ENCODE data around the gene FSIP1. TPM values are rescaled to one million over a fixed set of nuclear protein-coding genes. Genes with fewer than 3 reads are reported as not detected.

Gene FSIP1
- total RNA-seq, 1 donor from 2014 or later: 0.41 TPM

DNA sequence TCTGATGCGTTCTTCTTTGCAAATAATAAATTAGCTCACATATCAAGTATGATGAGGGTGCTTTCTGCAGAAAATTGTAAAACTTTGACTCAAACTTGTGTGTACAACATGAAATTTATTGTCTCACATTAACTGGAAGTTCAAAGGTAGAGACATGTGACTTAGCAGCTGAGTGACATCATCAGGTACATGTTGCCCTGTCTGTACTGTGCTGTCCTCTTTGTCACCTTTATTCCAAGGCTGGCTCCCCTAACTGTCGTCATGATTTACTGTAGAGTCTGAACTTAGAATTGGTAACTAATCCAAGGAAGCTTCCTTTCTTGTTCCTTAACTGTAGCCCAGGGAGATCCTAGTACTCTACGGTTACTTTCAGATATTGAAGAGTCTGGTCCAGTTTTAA lies 12.3 kb upstream of the FSIP1 start:
- no peak overlapping the region for H3K27ac Mint-ChIP-seq (ENCODE audit: unreplicated experiment)

DNA sequence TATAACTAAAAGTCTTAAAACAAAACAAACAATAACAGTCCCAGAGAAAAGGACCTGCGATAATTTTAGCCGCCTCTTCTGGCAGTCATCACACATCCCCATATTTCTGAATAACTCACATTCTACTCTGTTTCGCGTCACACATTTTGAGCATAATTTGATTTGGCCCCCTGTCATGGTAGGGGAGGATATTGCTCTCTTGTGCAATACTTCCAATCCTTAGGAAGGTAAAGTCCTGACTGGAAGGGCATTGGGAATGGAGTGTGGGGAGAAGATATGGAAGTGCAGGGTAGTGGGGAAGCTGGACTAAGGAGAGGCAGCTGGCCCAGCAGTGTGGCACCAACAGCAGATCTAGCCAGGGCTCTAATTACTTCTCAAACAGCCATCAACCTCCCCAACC lies 11.3 kb upstream of the FSIP1 start:
- TF ChIP-seq, protein P1, sequence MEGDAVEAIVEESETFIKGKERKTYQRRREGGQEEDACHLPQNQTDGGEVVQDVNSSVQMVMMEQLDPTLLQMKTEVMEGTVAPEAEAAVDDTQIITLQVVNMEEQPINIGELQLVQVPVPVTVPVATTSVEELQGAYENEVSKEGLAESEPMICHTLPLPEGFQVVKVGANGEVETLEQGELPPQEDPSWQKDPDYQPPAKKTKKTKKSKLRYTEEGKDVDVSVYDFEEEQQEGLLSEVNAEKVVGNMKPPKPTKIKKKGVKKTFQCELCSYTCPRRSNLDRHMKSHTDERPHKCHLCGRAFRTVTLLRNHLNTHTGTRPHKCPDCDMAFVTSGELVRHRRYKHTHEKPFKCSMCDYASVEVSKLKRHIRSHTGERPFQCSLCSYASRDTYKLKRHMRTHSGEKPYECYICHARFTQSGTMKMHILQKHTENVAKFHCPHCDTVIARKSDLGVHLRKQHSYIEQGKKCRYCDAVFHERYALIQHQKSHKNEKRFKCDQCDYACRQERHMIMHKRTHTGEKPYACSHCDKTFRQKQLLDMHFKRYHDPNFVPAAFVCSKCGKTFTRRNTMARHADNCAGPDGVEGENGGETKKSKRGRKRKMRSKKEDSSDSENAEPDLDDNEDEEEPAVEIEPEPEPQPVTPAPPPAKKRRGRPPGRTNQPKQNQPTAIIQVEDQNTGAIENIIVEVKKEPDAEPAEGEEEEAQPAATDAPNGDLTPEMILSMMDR (IDR thresholded peaks at IDR 0.05; ENCODE audit: unreplicated experiment): no peak
- Mint-ChIP-seq H3K27ac (ENCODE audit: unreplicated experiment) (no peak overlapping the region), H3K36me3 (ENCODE audit: low read depth, unreplicated experiment) (no peaks in the 10 kb centered on the region), H3K4me1 (ENCODE audit: unreplicated experiment) (peaks cover 5% of the 10 kb centered on the region), H3K9me3 (ENCODE audit: unreplicated experiment) (no peaks in the 10 kb centered on the region), H3K27me3 (ENCODE audit: unreplicated experiment) (no peaks in the 10 kb centered on the region), H3K4me3 (ENCODE audit: unreplicated experiment) (no peak overlapping the region)
- no peak for DNase-seq (ENCODE audit: low spot score)

More for the DNA sequence above, 12.3 kb upstream of the FSIP1 start:
- H3K9me3 Mint-ChIP-seq (ENCODE audit: unreplicated experiment): no peaks in the 10 kb centered on the region
- TF ChIP-seq, protein P1 (IDR thresholded peaks at IDR 0.05; ENCODE audit: unreplicated experiment): no peak
- no peaks in the 10 kb centered on the region for H3K27me3 Mint-ChIP-seq (ENCODE audit: unreplicated experiment)
- DNase-seq (ENCODE audit: low spot score): no peak
- no peaks in the 10 kb centered on the region for H3K36me3 Mint-ChIP-seq (ENCODE audit: low read depth, unreplicated experiment)
- peaks cover 5% of the 10 kb centered on the region for H3K4me1 Mint-ChIP-seq (ENCODE audit: unreplicated experiment)
- H3K4me3 Mint-ChIP-seq (ENCODE audit: unreplicated experiment): no peak overlapping the region

DNA sequence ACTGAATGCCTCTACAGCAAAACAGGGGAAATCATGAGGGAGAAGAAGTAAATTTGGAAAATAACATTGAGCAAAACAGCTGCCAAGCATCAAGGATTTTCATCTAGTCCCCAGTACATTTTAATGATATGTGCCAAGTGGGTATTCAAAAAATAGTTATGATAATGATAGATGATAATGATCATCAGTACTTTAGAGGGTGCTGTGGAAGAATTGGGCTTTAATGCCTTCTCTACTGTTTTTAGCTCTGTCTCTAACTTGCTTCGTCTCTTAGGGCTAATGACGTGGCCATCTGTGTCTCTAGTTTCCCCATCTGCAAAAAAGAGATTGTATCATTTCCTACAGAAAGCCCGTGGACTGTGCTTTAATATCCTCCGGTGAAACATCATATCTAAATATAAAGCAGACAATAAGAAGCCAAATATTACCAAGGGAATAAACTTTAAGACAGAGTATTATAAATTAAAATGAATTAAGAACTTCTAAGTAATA lies 10.2 kb upstream of the FSIP1 start:
- no peak overlapping the region for H3K4me3 Mint-ChIP-seq (ENCODE audit: unreplicated experiment)
- H3K4me1 Mint-ChIP-seq (ENCODE audit: unreplicated experiment): peaks cover 3% of the 10 kb centered on the region
- H3K9me3 Mint-ChIP-seq (ENCODE audit: unreplicated experiment): no peaks in the 10 kb centered on the region
- H3K27me3 Mint-ChIP-seq (ENCODE audit: unreplicated experiment): no peaks in the 10 kb centered on the region
- H3K36me3 Mint-ChIP-seq (ENCODE audit: low read depth, unreplicated experiment): no peaks in the 10 kb centered on the region
- TF ChIP-seq, protein P1 (IDR thresholded peaks at IDR 0.05; ENCODE audit: unreplicated experiment): no peak
- no peak for DNase-seq (ENCODE audit: low spot score)
- no peak overlapping the region for H3K27ac Mint-ChIP-seq (ENCODE audit: unreplicated experiment)

DNA sequence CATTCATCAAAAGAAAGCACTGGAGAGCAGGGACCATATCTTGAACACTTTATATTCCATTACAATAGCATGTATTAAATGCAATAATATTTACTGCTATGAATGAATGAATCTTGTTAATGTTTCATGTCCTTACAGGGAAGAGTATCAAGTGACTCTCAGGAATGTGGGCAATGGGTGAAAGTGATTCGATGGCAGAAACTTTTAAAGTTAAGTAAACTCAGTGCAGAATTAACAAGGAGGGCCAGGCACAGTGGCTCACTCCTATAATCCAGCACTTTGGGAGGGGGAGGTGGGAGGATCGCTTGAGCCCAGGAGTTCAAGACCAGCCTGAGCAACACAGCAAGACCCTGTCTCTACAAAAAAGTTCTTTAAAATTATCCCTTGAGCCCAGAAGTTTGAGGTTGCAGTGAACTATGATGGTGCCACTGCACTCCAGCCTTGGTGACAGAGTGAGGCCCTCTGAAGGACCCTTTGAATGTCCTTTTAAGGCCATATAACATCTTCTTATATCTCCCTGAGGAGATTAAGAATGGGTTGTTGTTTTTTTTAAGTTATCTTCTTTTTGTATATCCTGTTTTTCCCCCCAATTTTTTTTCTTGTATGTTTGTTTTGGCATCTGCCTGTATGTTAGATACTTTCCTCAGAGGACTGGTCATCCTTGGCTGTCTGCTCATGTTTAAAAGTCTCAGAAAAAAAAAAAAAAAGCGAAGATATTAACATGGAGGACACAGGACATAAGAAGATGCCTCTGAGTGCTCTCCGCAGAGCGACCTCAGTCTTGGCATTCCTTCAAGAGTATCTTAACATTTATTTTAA lies 9.6 kb upstream of the FSIP1 start:
- no peak for DNase-seq (ENCODE audit: low spot score)
- Mint-ChIP-seq H3K4me3 (ENCODE audit: unreplicated experiment) (no peak overlapping the region), H3K27ac (ENCODE audit: unreplicated experiment) (no peak overlapping the region), H3K9me3 (ENCODE audit: unreplicated experiment) (no peaks in the 10 kb centered on the region), H3K36me3 (ENCODE audit: low read depth, unreplicated experiment) (no peaks in the 10 kb centered on the region), H3K4me1 (ENCODE audit: unreplicated experiment) (peaks cover 5% of the 10 kb centered on the region), H3K27me3 (ENCODE audit: unreplicated experiment) (no peaks in the 10 kb centered on the region)
- TF ChIP-seq, protein P1 (IDR thresholded peaks at IDR 0.05; ENCODE audit: unreplicated experiment): no peak

DNA sequence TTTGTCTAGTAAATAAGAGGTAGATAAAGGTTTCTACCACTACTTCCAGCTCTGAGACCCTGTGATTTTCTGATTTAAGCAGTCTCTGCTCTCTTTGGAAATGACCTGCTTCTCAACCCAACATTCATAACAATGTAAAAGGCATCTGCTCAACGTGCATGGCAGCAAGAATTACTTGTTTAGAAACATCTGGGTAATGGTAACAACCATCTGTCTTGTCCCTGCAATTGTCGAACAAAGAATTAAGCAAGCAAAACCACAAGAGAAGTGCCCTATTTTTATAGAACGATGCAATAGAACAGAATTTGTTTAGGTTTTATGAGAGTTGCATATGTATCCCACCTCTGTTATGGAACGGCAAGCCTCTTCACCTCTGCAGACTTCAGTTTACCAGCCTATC lies 7.1 kb upstream of the FSIP1 start:
- no peaks in the 10 kb centered on the region for H3K9me3 Mint-ChIP-seq (ENCODE audit: unreplicated experiment)
- no peak overlapping the region for H3K4me3 Mint-ChIP-seq (ENCODE audit: unreplicated experiment)
- no peak for DNase-seq (ENCODE audit: low spot score)
- H3K27ac Mint-ChIP-seq (ENCODE audit: unreplicated experiment): no peak overlapping the region
- peaks cover 19% of the 10 kb centered on the region for H3K4me1 Mint-ChIP-seq (ENCODE audit: unreplicated experiment)
- no peaks in the 10 kb centered on the region for H3K36me3 Mint-ChIP-seq (ENCODE audit: low read depth, unreplicated experiment)
- TF ChIP-seq, protein P1 (IDR thresholded peaks at IDR 0.05; ENCODE audit: unreplicated experiment): no peak
- no peaks in the 10 kb centered on the region for H3K27me3 Mint-ChIP-seq (ENCODE audit: unreplicated experiment)
